GM19397 (cell line): Measurements from ENCODE around the gene IRF2BPL.
A peak's percentile ranks its signal among the peaks of the same experiment; 100 is the strongest.

Source experiments
- ATAC-seq: cut with Tn5 transposase; IDR thresholded peaks from one replicate; pipeline ENCODE4 v1.9.1; 2021; ENCODE audit warnings: mild to moderate bottlenecking, moderate library complexity; ENCODE audit not compliant: unreplicated experiment

IRF2BPL gene

GRCh38 chr14:77055306-77055705 is 26.8 kb upstream of the IRF2BPL start:
- no peak for ATAC-seq

- no peak for ATAC-seq
Observed at GRCh38 chr14:77053046-77053841, 24.7 kb upstream of the IRF2BPL start.

- no peak for ATAC-seq
Observed at GRCh38 chr14:77052281-77053044, 24.0 kb upstream of the IRF2BPL start.

- ATAC-seq: no peak
Observed at GRCh38 chr14:77051116-77051515, 22.6 kb upstream of the IRF2BPL start.

- no peak for ATAC-seq
Observed at GRCh38 chr14:77046721-77047120, 18.2 kb upstream of the IRF2BPL start.

GRCh38 chr14:77045238-77046162 is 17.0 kb upstream of the IRF2BPL start:
- ATAC-seq: no peak

GRCh38 chr14:77044783-77045237 is 16.3 kb upstream of the IRF2BPL start:
- ATAC-seq: no peak

GRCh38 chr14:77043984-77044485 is 15.5 kb upstream of the IRF2BPL start:
- no peak for ATAC-seq

GRCh38 chr14:77043177-77043983 is 14.9 kb upstream of the IRF2BPL start:
- ATAC-seq: no peak

- no peak for ATAC-seq
Observed at GRCh38 chr14:77041881-77042545, 13.5 kb upstream of the IRF2BPL start.

GRCh38 chr14:77040741-77041653 is 12.5 kb upstream of the IRF2BPL start:
- no peak for ATAC-seq

GRCh38 chr14:77040059-77040740 is 11.7 kb upstream of the IRF2BPL start:
- ATAC-seq: peak; percentile 51

GRCh38 chr14:77039285-77040058 is 11.0 kb upstream of the IRF2BPL start:
- peak; percentile 4 for ATAC-seq

- no peak for ATAC-seq
Observed at GRCh38 chr14:77037938-77038568, 9.5 kb upstream of the IRF2BPL start.

- ATAC-seq: no peak
Observed at GRCh38 chr14:77037215-77037937, 8.9 kb upstream of the IRF2BPL start.
